ENCODE measurements around the gene TTLL10.
"Not testable (repeated sequence)": the region's sequence is repeated elsewhere in the genome, so short reads cannot be mapped to it uniquely, and the experiment has no call there.

TTLL10 gene

GRCh38 chr1:1171161-1171545 lies 2.5 kb upstream of the TTLL10 start:
- ATAC-seq (ENCODE audit: low read depth) (no peak), DNase-seq (ENCODE audit: low spot score) (no peak)
- Histone ChIP-seq H3K4me3 (ENCODE audit: severe bottlenecking) (no peak overlapping the region), H3K9me3 (ENCODE audit: severe bottlenecking) (no peaks in the 10 kb centered on the region), H3K4me1 (ENCODE audit: insufficient read depth, poor library complexity, severe bottlenecking) (no peaks in the 10 kb centered on the region), H3K27me3 (ENCODE audit: insufficient read depth, poor library complexity, severe bottlenecking) (no peaks in the 10 kb centered on the region), H3K27ac (ENCODE audit: poor library complexity, severe bottlenecking) (no peak overlapping the region), H3K36me3 (ENCODE audit: low read depth) (no peaks in the 10 kb centered on the region; the same call in 1 of the 2 replicates)
- no peak for TF ChIP-seq CTCF (IDR thresholded peaks at IDR 0.05; ENCODE audit: poor library complexity, severe bottlenecking)

- H3K27me3 ChIP-seq (ENCODE audit: insufficient read depth, poor library complexity, severe bottlenecking): no peaks in the 10 kb centered on the region
- H3K4me3 ChIP-seq (ENCODE audit: severe bottlenecking): no peak overlapping the region
- no peaks in the 10 kb centered on the region for H3K4me1 ChIP-seq (ENCODE audit: insufficient read depth, poor library complexity, severe bottlenecking)
- TF ChIP-seq CTCF (IDR thresholded peaks at IDR 0.05; ENCODE audit: poor library complexity, severe bottlenecking): no peak
- H3K27ac ChIP-seq (ENCODE audit: poor library complexity, severe bottlenecking): no peak overlapping the region
- H3K9me3 ChIP-seq (ENCODE audit: severe bottlenecking): no peaks in the 10 kb centered on the region
- no peaks in the 10 kb centered on the region; the same call in 1 of the 2 replicates for H3K36me3 ChIP-seq (ENCODE audit: low read depth)
- DNase-seq (ENCODE audit: low spot score) (peak; percentile 58), ATAC-seq (ENCODE audit: low read depth) (no peak)
Observed at GRCh38 chr1:1171546-1172340, 1.9 kb upstream of the TTLL10 start.

- H3K27me3 ChIP-seq (ENCODE audit: insufficient read depth, poor library complexity, severe bottlenecking): no peaks in the 10 kb centered on the region
- TF ChIP-seq CTCF (IDR thresholded peaks at IDR 0.05; ENCODE audit: poor library complexity, severe bottlenecking): no peak
- DNase-seq (ENCODE audit: low spot score): no peak
- no peak overlapping the region for H3K4me3 ChIP-seq (ENCODE audit: severe bottlenecking)
- no peaks in the 10 kb centered on the region for H3K9me3 ChIP-seq (ENCODE audit: severe bottlenecking)
- H3K27ac ChIP-seq (ENCODE audit: poor library complexity, severe bottlenecking): no peak overlapping the region
- no peaks in the 10 kb centered on the region; the same call in 1 of the 2 replicates for H3K36me3 ChIP-seq (ENCODE audit: low read depth)
- ATAC-seq (ENCODE audit: low read depth): no peak
- H3K4me1 ChIP-seq (ENCODE audit: insufficient read depth, poor library complexity, severe bottlenecking): no peaks in the 10 kb centered on the region
Observed at GRCh38 chr1:1173061-1173792, 453 bp upstream of the TTLL10 start.

- Histone ChIP-seq H3K27me3 (ENCODE audit: insufficient read depth, poor library complexity, severe bottlenecking) (no peaks in the 10 kb centered on the region), H3K36me3 (ENCODE audit: low read depth) (no peaks in the 10 kb centered on the region), H3K9me3 (ENCODE audit: severe bottlenecking) (no peaks in the 10 kb centered on the region), H3K4me1 (ENCODE audit: insufficient read depth, poor library complexity, severe bottlenecking) (no peaks in the 10 kb centered on the region), H3K27ac (ENCODE audit: poor library complexity, severe bottlenecking) (no peak overlapping the region), H3K4me3 (ENCODE audit: severe bottlenecking) (no peak overlapping the region)
- TF ChIP-seq CTCF (IDR thresholded peaks at IDR 0.05; ENCODE audit: poor library complexity, severe bottlenecking): no peak
- ATAC-seq (ENCODE audit: low read depth) (no peak), DNase-seq (ENCODE audit: low spot score) (no peak)
Observed at GRCh38 chr1:1175221-1176062, 1.8 kb downstream of the TTLL10 start.

GRCh38 chr1:1176063-1176761 lies 2.5 kb downstream of the TTLL10 start:
- H3K36me3 ChIP-seq (ENCODE audit: low read depth); H3K27me3 ChIP-seq (ENCODE audit: insufficient read depth, poor library complexity, severe bottlenecking); H3K9me3 ChIP-seq (ENCODE audit: severe bottlenecking); H3K4me3 ChIP-seq (ENCODE audit: severe bottlenecking); H3K27ac ChIP-seq (ENCODE audit: poor library complexity, severe bottlenecking); H3K4me1 ChIP-seq (ENCODE audit: insufficient read depth, poor library complexity, severe bottlenecking): not testable (repeated sequence)
- ATAC-seq (ENCODE audit: low read depth): peak; percentile 68
- DNase-seq (ENCODE audit: low spot score): peak; percentile 64

Measured in RWPE2 (cell line).